GM21515 (cell line): ENCODE results near the gene SDSL.

Source experiments
- ATAC-seq: cut with Tn5 transposase; IDR thresholded peaks from one replicate; pipeline ENCODE4 v1.9.1; 2021; ENCODE audit not compliant: unreplicated experiment

The SDSL gene

GRCh38 chr12:113422030-113422885 lies at the start of gene SDSL:
Gene SDSL (plus strand): TSS chr12:113422380. CDS start chr12:113427983, 5,603 bp downstream.
- ATAC-seq, result peak; percentile 73

GRCh38 chr12:113373440-113373839 lies 48.7 kb upstream of the SDSL start:
- no peak for ATAC-seq

DNA sequence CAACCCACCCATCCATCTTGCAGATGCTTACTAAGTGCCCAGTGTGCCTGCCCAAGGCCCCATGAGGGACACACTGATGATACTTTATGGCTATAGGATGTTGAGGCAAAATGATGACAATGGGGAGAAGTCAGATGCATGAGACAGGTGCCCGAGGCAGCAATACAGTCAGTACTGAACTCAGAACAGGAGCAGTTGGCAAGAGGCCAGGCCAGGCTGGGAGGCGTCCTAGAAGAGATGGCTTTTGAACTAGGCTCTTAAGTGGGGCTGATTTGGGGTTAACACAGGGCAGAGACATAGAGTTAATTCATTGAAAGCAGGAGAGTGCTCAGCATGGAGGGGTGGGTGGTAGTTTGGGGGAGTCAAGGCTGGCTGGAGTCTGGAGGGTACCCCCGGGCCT lies 48.2 kb upstream of the SDSL start:
- ATAC-seq, result no peak

GRCh38 chr12:113374823-113375428 lies 47.3 kb upstream of the SDSL start:
- ATAC-seq, result no peak

DNA sequence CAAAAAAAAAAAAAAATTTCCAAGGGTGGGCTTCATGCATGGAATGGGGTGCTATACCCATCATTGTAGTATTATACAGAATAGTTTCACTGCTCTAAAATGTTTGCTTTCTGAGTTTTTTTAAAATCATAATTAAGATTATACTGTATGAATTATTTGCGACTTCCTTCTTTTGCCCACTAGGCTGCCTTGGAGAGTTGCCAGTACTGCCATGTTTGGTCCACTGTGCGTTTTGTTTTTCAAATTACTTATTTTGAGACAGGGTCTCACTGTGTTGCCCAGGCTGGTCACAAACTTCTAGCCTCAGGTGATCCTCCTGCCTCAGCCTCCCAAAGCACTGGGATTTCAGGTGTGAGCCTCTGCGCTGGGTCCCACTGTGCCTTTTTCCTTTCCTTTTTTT lies 43.9 kb upstream of the SDSL start:
- ATAC-seq, result no peak

- ATAC-seq, result no peak
Observed at GRCh38 chr12:113381220-113381619, 41.0 kb upstream of the SDSL start.

- no peak for ATAC-seq
Observed at GRCh38 chr12:113382206-113382605, 40.0 kb upstream of the SDSL start.

DNA sequence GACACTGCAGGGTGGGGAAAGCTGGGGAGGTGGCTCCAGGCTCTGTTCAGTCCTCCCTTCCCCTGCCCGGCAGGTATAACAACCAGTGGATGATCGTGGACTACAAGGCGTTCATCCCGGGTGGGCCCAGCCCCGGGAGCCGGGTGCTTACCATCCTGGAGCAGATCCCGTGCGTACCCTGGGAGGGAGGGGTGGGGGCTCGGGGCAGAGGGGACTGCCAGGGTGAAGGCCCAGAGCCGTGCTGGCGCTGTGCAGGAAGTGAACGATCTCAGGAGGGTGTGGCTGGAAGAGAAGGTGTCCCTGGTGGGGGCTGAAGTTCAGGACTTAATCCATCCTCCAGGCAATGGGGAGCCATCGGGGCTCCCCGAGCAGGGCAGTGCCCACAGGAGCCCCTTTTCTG lies 37.4 kb upstream of the SDSL start:
- no peak for ATAC-seq

- ATAC-seq, result no peak
Observed at GRCh38 chr12:113385282-113385882, 36.8 kb upstream of the SDSL start.

DNA sequence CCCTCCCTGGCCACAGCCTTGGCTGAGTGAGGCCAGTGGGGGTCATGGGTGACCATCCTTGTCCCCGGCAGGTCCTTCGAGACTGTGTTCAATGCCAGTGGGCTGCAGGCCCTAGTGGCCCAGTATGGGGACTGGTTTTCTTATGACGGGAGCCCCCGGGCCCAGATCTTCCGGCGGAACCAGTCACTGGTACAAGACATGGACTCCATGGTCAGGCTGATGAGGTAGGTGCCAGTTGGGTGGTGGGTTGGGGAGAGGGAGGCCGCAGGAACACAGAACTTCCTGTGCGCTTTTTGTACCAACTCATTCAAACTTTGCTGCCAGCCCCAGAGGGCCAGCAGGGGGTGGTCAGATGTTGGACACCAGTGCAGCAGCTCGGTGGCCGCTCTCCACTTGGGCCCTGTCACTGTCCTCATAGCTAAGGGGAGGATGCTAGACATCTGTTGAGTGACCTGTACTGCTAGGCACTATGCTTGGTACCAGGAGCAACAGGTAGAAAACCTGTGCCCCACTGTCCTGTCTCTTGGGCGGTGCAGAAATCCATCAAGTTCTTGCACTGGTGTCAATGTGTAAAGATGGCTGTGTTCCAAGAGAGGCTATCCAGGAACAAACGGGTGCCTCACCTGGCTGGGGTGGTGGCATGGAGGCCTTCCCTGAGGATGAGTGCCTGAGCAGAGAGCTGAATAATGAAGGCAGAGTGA lies 35.2 kb upstream of the SDSL start:
- no peak for ATAC-seq

DNA sequence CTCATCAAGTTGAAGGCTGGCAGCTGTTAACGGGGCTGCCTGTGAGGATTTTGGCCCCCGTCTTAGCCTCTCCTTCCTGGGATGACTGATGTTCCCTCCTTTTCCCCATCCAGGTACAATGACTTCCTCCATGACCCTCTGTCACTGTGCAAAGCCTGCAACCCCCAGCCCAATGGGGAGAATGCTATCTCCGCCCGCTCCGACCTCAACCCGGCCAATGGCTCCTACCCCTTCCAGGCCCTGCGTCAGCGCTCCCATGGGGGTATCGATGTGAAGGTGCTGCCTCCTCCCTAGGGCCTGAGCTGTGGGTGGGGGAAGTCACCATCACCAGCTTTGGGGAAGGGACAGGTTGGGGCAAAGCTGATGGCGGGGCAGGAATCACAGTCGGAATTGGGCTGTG lies 34.5 kb upstream of the SDSL start:
- ATAC-seq, result no peak

- no peak for ATAC-seq
Observed at GRCh38 chr12:113388351-113388750, 33.8 kb upstream of the SDSL start.

DNA sequence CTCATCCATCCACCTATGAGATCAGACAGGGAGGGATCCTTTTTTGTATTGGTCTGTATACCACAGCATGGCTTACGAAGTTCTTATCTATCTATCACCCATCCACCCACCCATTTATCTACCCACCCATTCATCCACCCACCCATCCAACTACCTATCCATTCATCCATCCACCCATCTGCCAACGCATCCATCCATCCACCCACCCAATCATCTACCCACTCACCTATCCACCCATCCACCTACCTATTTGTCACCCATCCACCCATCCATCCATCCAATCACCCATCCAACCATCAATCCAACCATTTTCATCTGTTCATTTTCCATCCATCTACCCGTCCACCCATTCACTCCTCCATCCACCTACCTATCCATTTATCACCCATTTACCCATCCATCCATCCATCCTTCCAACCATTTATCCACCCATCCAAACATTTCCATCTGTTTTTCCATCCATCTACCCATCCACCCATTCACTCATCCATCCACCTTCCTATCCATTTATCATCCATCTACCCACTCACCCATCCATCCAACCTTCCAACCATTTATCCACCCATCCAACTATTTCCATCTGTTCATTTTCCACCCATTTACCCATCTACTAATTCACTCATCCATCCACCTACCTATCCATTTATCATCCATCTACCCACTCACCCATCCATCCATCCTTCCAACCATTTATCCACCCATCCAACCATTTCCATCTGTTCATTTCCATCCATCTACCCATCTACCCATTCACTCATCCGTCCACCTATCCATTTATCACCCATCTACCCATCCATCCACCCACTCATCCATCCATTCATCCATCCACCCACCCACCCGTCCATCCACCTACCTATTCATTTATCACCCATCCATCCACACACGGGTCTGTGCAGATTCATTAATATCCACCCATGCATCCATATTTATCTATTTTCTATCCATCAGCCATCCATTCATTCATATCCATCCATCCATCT lies 31.8 kb upstream of the SDSL start:
- no peak for ATAC-seq

- ATAC-seq, result no peak
Observed at GRCh38 chr12:113391145-113391544, 31.0 kb upstream of the SDSL start.

GRCh38 chr12:113391650-113392337 lies 30.4 kb upstream of the SDSL start:
- no peak for ATAC-seq

DNA sequence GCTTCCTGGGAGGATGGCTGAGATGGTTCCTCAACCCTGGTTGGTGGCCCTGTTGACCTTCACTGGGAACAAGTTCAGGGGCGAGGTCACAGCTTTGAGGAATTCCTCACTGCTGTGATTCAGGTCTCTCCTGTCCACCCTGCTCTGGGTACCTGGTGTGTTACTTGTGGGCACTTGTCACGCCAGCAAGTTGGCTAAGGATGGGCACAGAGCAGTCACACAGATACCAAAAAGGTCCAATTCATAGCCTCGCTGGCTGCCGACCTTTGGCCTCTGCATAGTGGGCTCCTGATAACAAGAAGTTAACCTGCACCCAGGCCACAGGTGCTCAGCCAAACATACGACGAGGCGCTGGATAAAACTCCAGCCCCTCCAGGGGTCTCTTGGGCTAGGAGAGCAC lies 29.7 kb upstream of the SDSL start:
- no peak for ATAC-seq

DNA sequence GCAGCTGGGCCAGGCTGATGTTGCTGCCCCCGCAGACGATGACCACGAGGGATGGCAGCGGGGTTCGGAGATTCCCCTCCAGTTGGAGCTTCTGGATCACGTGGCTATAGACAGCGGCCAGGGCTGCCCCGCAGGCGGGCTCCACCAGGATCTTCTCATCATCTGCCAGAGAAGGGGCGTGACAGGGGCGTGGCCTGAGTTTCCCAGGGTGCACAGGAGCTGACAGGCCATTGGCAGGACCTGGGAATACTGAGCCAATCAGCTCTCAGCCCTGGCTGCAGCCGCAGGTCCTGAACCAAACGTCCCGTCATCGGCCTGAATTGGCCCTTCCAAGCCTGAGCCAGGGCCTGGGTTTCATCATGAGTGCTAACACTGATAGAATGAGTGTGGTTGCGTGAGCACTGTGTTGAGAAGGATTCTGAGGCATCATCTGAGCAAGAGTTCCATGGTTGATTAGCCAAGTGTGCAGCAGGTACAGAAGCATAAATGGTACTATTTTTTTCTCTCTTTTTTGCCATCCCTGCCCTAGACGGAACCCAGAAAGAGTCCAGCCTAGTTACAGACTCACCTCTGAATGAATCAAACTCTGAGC lies 29.1 kb upstream of the SDSL start:
- no peak for ATAC-seq

DNA sequence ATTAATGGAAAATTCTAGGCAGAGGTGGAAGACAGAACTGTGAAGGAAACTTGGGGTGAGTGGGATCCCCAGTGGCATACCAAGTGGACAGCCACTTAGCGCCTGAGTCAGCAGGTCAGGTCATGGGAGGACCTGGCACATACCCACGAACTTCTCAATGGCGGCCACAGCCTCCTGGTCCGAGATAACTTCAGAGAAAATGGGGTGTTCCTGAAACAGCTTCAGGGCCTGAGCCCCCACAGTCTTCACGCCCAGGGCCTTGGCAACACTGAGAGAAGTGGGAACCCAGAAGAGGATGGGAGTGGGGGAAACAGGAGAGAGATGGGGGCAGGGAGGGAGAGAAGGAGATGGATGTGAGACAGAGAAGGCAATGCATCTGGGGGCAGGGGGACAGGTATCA lies 28.4 kb upstream of the SDSL start:
- no peak for ATAC-seq

GRCh38 chr12:113395119-113395518 lies 27.1 kb upstream of the SDSL start:
- ATAC-seq, result no peak
